ENCODE measurements around the gene PPP4R2.

PPP4R2 gene

GRCh38 chr3:73069775-73070444, 73.3 kb downstream of the PPP4R2 start:
- no peak for DNase-seq (ENCODE audit: low read depth, low spot score)

GRCh38 chr3:73070675-73071575, 74.3 kb downstream of the PPP4R2 start:
- DNase-seq (ENCODE audit: low read depth, low spot score) = no peak

- no peak for DNase-seq (ENCODE audit: low read depth, low spot score)
Observed at GRCh38 chr3:73071952-73072351, 75.3 kb downstream of the PPP4R2 start.

- DNase-seq (ENCODE audit: low read depth, low spot score) = no peak
Observed at GRCh38 chr3:73072634-73073033, 76.0 kb downstream of the PPP4R2 start.

GRCh38 chr3:73073091-73073707, 76.6 kb downstream of the PPP4R2 start:
- DNase-seq (ENCODE audit: low read depth, low spot score) = no peak

- DNase-seq (ENCODE audit: low read depth, low spot score) = no peak
Observed at GRCh38 chr3:73074781-73075180, 78.2 kb downstream of the PPP4R2 start.

GRCh38 chr3:73080216-73080966, 83.8 kb downstream of the PPP4R2 start:
- DNase-seq (ENCODE audit: low read depth, low spot score) = no peak

- DNase-seq (ENCODE audit: low read depth, low spot score) = no peak
Observed at GRCh38 chr3:73081140-73081539, 84.5 kb downstream of the PPP4R2 start.

- no peak for DNase-seq (ENCODE audit: low read depth, low spot score)
Observed at GRCh38 chr3:73084170-73084569, 87.6 kb downstream of the PPP4R2 start.

GRCh38 chr3:73086071-73086494, 89.5 kb downstream of the PPP4R2 start:
- DNase-seq (ENCODE audit: low read depth, low spot score) = no peak

- no peak for DNase-seq (ENCODE audit: low read depth, low spot score)
Observed at GRCh38 chr3:73094129-73094528, 97.5 kb downstream of the PPP4R2 start.

GRCh38 chr3:73094951-73095350, 98.3 kb downstream of the PPP4R2 start:
- no peak for DNase-seq (ENCODE audit: low read depth, low spot score)

GRCh38 chr3:73096169-73096568, 99.6 kb downstream of the PPP4R2 start:
- DNase-seq (ENCODE audit: low read depth, low spot score) = no peak

- DNase-seq (ENCODE audit: low read depth, low spot score) = no peak
Observed at GRCh38 chr3:73098026-73098425, 101.4 kb downstream of the PPP4R2 start.

GRCh38 chr3:73098873-73099272, 102.3 kb downstream of the PPP4R2 start:
- no peak for DNase-seq (ENCODE audit: low read depth, low spot score)

- DNase-seq (ENCODE audit: low read depth, low spot score) = peak; percentile 30
Observed at GRCh38 chr3:73100741-73101559, 104.3 kb downstream of the PPP4R2 start.

GRCh38 chr3:73101881-73102280, 105.3 kb downstream of the PPP4R2 start:
- no peak for DNase-seq (ENCODE audit: low read depth, low spot score)

- no peak for DNase-seq (ENCODE audit: low read depth, low spot score)
Observed at GRCh38 chr3:73107215-73107614, 110.6 kb downstream of the PPP4R2 start.

GRCh38 chr3:73107676-73108187, 111.1 kb downstream of the PPP4R2 start:
- DNase-seq (ENCODE audit: low read depth, low spot score) = no peak

- no peak for DNase-seq (ENCODE audit: low read depth, low spot score)
Observed at GRCh38 chr3:73108750-73109149, 112.1 kb downstream of the PPP4R2 start.

- DNase-seq (ENCODE audit: low read depth, low spot score) = no peak
Observed at GRCh38 chr3:73110530-73110929, 113.9 kb downstream of the PPP4R2 start.
